Thoracic aorta (tissue), 2 donors: Measurements from ENCODE around the gene PLD2. TPM values are rescaled to one million over a fixed set of nuclear protein-coding genes. Genes with fewer than 3 reads are reported as not detected.

Source experiments
- ATAC-seq: fragments of 150-250 bp; one replicate; pipeline ENCODE4 v1.8.0; 2017; ENCODE audit warnings: low read depth; ENCODE audit not compliant: insufficient number of reproducible peaks, low FRiP score
- DNase-seq: peaks from one replicate; pipeline ENCODE4 v3.0.0-alpha.2; 2020; ENCODE audit warnings: low spot score
- H3K27ac ChIP-seq, 2 donors: fragments of 200-600 bp; sonication (generic); 1 replicate in 1 of 2; 2 replicates in 1 of 2; pipeline ENCODE4 v1.5.1; 2016; ENCODE audit warnings: mild to moderate bottlenecking in 2 of 2, moderate library complexity in 2 of 2
- H3K27me3 ChIP-seq: fragments of 200-600 bp; sonication (generic); replicated peaks from 2 replicates; pipeline ENCODE4 v1.6.0; 2016; ENCODE audit warnings: mild to moderate bottlenecking; ENCODE audit not compliant: insufficient read depth
- H3K36me3 ChIP-seq: fragments of 200-600 bp; sonication (generic); one replicate; pipeline ENCODE4 v1.5.1; 2016
- H3K4me1 ChIP-seq, 2 donors: fragments of 200-600 bp; sonication (generic); 1 replicate in 1 of 2; 2 replicates in 1 of 2; pipeline versions ENCODE4 v1.5.1 to v1.6.0; 2016; ENCODE audit warnings: low read depth in 2 of 2, mild to moderate bottlenecking in 1 of 2; ENCODE audit not compliant: control insufficient read depth in 1 of 2
- H3K4me3 ChIP-seq: fragments of 200-600 bp; sonication (generic); 2 replicates; pipeline ENCODE4 v1.5.1; 2016; ENCODE audit warnings: mild to moderate bottlenecking
- H3K9me3 ChIP-seq: fragments of 200-600 bp; sonication (generic); 2 replicates; pipeline ENCODE4 v1.5.1; 2016
- total RNA-seq, 2 donors: library from RNA; depleted of rRNA; stranded (reverse); fragments of >200 nt; gene quantifications; one replicate each; pipeline versions ENCODE4 v1.1.0 to v1.2.3, GENCODE V29; 2016
- TF ChIP-seq, protein P1 (sequence below): fragments of 200-600 bp; sonication (generic); IDR thresholded peaks from one replicate; pipeline ENCODE4 v1.5.1; 2019; ENCODE audit warnings: antibody characterized with exemption

Gene PLD2
- total RNA-seq, 2 donors from 2014 or later = 38.3 to 75.3 TPM

DNA sequence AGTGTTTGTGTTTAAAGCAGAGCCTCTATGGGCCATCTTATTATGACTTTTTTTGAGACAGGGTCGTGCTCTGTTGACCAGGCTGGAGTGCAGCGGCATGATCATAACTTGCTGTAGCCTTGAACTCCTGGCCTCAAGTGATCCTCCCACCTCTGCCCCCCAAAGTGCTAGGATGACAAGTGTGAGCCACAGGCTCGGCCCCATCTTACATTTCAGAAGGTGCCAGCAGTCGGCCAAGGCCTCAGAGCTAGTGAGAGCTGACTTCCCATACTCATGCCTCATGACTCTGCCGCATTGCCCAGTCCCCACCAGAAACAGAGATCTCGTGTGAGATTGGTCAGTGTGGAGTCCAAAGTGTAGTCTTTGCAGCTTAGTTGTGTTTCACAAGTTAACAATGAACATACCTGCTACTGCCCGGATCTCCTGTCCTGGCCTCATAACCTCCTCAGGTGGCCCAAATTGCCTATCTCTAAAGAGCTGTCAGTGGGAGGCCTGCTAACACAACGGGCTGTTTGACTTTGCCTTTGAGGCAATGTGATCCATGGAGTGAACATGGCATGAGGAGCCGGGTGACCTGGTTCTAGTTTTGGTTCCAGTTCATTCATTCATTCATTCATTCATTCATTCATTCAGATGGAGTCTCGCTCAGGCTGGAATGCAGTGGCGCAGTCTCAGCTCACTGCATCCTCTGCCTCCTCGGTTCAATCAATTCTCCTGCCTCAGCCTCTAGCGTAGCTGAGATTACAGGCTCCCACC is 39.9 kb downstream of the PLD2 start:
- H3K36me3 ChIP-seq = no peaks in the 10 kb centered on the region

GRCh38 chr17:4849011-4849536 is 42.1 kb downstream of the PLD2 start:
- no peak for ATAC-seq
- no peaks in the 10 kb centered on the region for H3K9me3 ChIP-seq

More for the DNA sequence above, 39.9 kb downstream of the PLD2 start:
- peaks cover 0 to 4% of the 10 kb centered on the region in 2 donors for H3K4me1 ChIP-seq
- ATAC-seq = no peak
- no peak overlapping the region for H3K27ac ChIP-seq
- no peaks in the 10 kb centered on the region for H3K9me3 ChIP-seq
- no peak for DNase-seq
- TF ChIP-seq, protein P1, sequence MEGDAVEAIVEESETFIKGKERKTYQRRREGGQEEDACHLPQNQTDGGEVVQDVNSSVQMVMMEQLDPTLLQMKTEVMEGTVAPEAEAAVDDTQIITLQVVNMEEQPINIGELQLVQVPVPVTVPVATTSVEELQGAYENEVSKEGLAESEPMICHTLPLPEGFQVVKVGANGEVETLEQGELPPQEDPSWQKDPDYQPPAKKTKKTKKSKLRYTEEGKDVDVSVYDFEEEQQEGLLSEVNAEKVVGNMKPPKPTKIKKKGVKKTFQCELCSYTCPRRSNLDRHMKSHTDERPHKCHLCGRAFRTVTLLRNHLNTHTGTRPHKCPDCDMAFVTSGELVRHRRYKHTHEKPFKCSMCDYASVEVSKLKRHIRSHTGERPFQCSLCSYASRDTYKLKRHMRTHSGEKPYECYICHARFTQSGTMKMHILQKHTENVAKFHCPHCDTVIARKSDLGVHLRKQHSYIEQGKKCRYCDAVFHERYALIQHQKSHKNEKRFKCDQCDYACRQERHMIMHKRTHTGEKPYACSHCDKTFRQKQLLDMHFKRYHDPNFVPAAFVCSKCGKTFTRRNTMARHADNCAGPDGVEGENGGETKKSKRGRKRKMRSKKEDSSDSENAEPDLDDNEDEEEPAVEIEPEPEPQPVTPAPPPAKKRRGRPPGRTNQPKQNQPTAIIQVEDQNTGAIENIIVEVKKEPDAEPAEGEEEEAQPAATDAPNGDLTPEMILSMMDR = no peak
- H3K4me3 ChIP-seq = no peak overlapping the region
- no peaks in the 10 kb centered on the region for H3K27me3 ChIP-seq

GRCh38 chr17:4850246-4850645 is 43.3 kb downstream of the PLD2 start:
- TF ChIP-seq, protein P1 = no peak
- DNase-seq (no peak), ATAC-seq (no peak)
- Histone ChIP-seq H3K36me3 (no peaks in the 10 kb centered on the region), H3K9me3 (no peaks in the 10 kb centered on the region), H3K27ac (no peak overlapping the region), H3K4me3 (no peak overlapping the region), H3K4me1 (peaks cover 0 to 4% of the 10 kb centered on the region in 2 donors), H3K27me3 (no peaks in the 10 kb centered on the region)

More at GRCh38 chr17:4849011-4849536, 42.1 kb downstream of the PLD2 start:
- Histone ChIP-seq H3K27me3 (no peaks in the 10 kb centered on the region), H3K4me1 (peaks cover 0 to 4% of the 10 kb centered on the region in 2 donors), H3K4me3 (no peak overlapping the region), H3K36me3 (no peaks in the 10 kb centered on the region), H3K27ac (no peak overlapping the region)
- TF ChIP-seq, protein P1 = no peak
- no peak for DNase-seq

DNA sequence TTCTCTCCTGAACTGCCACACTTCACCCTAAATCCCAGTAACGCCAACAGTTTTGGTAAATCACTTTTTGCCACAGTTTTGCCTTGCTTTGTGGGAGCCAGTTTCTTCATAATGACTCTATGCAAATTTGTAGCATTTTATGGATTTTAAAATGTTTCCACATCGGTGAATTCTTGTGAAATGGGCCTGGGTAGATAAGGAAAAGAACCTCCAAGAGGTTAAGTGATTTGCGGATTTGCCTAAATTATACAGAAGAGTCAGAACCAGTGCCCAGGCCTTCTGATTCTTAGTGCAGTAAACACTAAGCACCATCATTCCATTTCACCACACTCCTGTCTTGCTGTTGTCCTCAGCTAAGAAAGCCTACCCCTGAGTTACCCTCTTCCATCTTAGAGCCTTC is 44.1 kb downstream of the PLD2 start:
- H3K4me3 ChIP-seq = no peak overlapping the region
- H3K9me3 ChIP-seq = no peaks in the 10 kb centered on the region
- no peaks in the 10 kb centered on the region for H3K36me3 ChIP-seq
- TF ChIP-seq, protein P1 = no peak
- H3K27me3 ChIP-seq = no peaks in the 10 kb centered on the region
- DNase-seq (no peak), ATAC-seq (no peak)
- H3K27ac ChIP-seq = no peak overlapping the region
- H3K4me1 ChIP-seq = no peaks in the 10 kb centered on the region

DNA sequence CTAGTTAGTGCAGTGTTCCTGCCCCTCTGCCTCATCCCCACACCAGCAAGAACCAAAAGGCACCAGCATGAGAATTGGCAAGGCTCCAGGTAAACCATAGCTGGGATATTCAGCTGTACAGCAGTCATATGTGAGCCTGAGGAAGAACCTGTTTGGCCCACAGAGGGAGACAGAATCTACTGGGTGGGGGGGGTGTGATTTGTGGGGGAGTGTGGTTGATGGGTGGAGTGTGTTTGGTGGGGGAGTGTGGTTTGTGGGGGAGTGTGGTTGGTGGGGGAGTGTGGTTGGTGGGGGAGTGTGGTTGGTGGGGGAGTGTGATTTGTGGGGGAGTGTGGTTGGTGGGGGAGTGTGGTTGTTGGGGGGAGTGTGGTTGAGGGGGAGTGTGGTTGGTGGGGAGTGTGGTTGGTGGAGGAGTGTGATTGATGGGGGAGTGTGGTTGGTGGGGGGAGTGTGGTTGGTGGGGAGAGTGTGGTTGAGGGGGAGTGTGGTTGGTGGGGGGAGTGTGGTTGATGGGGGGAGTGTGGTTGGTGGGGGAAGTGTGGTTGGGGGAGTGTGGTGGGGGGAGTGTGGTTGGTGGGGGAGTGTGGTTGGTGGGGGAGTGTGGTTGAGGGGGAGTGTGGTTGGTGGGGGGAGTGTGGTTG is 45.7 kb downstream of the PLD2 start:
- no peaks in the 10 kb centered on the region for H3K27me3 ChIP-seq
- no peak overlapping the region for H3K27ac ChIP-seq

More for the DNA sequence above, 45.7 kb downstream of the PLD2 start:
- no peak for DNase-seq
- no peak overlapping the region for H3K4me3 ChIP-seq
- H3K36me3 ChIP-seq = no peaks in the 10 kb centered on the region
- no peaks in the 10 kb centered on the region for H3K9me3 ChIP-seq
- ATAC-seq = no peak
- H3K4me1 ChIP-seq = peaks cover under 1 to 3% of the 10 kb centered on the region in 2 donors
- TF ChIP-seq, protein P1 = no peak
